Measurements from ENCODE around the gene INF2. TPM values are rescaled to one million over a fixed set of nuclear protein-coding genes. Genes with fewer than 3 reads are reported as not detected.

INF2 gene
- total and polyA plus RNA-seq, 9 of the 15 experiments (the other 6 are each of a cell fraction or from before 2014, with no cell fraction given) = 0.56 to 31.3 (median 7.8) TPM

GRCh38 chr14:104700225-104700651 is 10.8 kb downstream of the INF2 start:
- peaks cover 15 to 70% of the 10 kb centered on the region in 2 experiments; a peak in 4 of 5 replicates for H3K4me1 ChIP-seq (replicated peaks in 1 of 2; ENCODE audit: control insufficient read depth in 2 of 2, insufficient read depth in 2 of 2, low read length in 2 of 2)
- H3K27ac ChIP-seq (ENCODE audit: extremely low read depth, low read depth, low read length) = peak overlapping the region; percentile 70
- H3K9me3 ChIP-seq (replicated peaks; ENCODE audit: control insufficient read depth, insufficient read depth, low read depth, low read length) = no peaks in the 10 kb centered on the region
- peak overlapping the region; percentile 30 to 40; a peak in 3 of 4 replicates for H3K9ac ChIP-seq (ENCODE audit: insufficient read depth in 1 of 2, low read depth in 2 of 2, low read length in 2 of 2)
- 18% methylated on average over 10 of the region's 14 CpGs for WGBS (ENCODE audit: insufficient coverage, low coverage, missing lambda C conversion rate)
- peaks cover 3% of the 10 kb centered on the region for H3K9me1 ChIP-seq (ENCODE audit: control insufficient read depth, insufficient read depth, low read length)
- TF ChIP-seq THAP12 (CRISPR knock-in tag; IDR thresholded peaks at IDR 0.05) = no peak
- 0 out of 2 replicates have a peak, but pooled peaks have one; percentile 10 for TF ChIP-seq POLR2G (IDR thresholded peaks at IDR 0.05; ENCODE audit: low read depth, low read length)
- 0 out of 2 replicates have a peak, but pooled peaks have one; percentile 7 for TF ChIP-seq RBM14 (IDR thresholded peaks at IDR 0.05; ENCODE audit: borderline replicate concordance, insufficient read depth, low read depth, low read length)
- no peaks in the 10 kb centered on the region for H3K27me3 ChIP-seq (ENCODE audit: control insufficient read depth in 2 of 2, insufficient read depth in 2 of 2, low read length in 2 of 2)
- H4K20me1 ChIP-seq (replicated peaks; ENCODE audit: control insufficient read depth, insufficient read depth, low read length) = no peaks in the 10 kb centered on the region
- intact Hi-C loops (cut with micrococcal nuclease) (no loop called here), in situ Hi-C loops (cut with MboI) (no loop called here)
- H3K4me2 ChIP-seq (ENCODE audit: insufficient read depth, low read length) = peak overlapping the region; percentile 59
- ATAC-seq (peak; percentile 31), DNase-seq (ENCODE audit: extremely low read depth in 1 of 4, low spot score in 3 of 4) (peak in 2 of 4 experiments; percentile 32 to 35), FAIRE-seq (no peak)
- ChIA-PET CTCF (ENCODE audit: low intra/inter-chr PET ratio) (no interaction called here), POLR2A (interaction anchor here (1.0 kb wide), 1 partner anchor 9 kb away, joined by 3 read pairs; no protein-coding TSS in a partner anchor)
- no peak overlapping the region for H3K4me3 ChIP-seq
- no TSS peak for BruUV-seq (replicated peaks)
- peaks cover 46% of the 10 kb centered on the region for H3K36me3 ChIP-seq (ENCODE audit: control insufficient read depth, insufficient read depth, low read length)
- no peaks in the 10 kb centered on the region for H3K79me2 ChIP-seq (ENCODE audit: control insufficient read depth, insufficient read depth, low read length)
- H2AFZ ChIP-seq (ENCODE audit: low read depth, low read length) = peak overlapping the region; percentile 10; the same call in 1 of the 2 replicates

Measured in K562 (cell line).